Hematopoietic multipotent progenitor cell treated with erythropoietin and hydrocortisone succinate and interleukin-3 and kit ligand, for 17 days (in vitro differentiated cells): ENCODE measurements around the gene MFRP.

Experiments used
- DNase-seq: peaks from one replicate; pipeline ENCODE4 v3.0.0-alpha.2; 2015; ENCODE audit warnings: low spot score

MFRP gene

DNA sequence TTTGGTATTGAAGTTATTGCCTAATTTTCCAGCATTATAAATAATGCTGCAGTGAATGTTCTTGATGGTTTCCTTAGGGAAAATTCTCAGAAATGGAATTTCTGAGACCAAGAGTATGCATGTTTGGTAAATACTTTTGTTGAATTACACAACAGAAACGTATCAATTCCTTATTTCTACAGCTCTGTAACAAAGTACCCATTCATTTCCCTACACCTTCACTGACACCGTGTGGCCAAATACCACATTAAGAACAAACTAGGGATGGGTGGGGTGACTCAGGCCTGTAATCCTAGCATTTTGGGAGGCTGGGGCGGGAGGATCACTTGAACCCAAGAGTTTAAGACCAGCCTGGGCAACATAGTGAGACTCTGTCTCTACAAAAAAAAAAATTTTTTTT is 51.3 kb downstream of the MFRP start:
- DNase-seq = no peak

- DNase-seq = no peak
Measured at GRCh38 chr11:119293461-119293860, 53.0 kb downstream of the MFRP start.

DNA sequence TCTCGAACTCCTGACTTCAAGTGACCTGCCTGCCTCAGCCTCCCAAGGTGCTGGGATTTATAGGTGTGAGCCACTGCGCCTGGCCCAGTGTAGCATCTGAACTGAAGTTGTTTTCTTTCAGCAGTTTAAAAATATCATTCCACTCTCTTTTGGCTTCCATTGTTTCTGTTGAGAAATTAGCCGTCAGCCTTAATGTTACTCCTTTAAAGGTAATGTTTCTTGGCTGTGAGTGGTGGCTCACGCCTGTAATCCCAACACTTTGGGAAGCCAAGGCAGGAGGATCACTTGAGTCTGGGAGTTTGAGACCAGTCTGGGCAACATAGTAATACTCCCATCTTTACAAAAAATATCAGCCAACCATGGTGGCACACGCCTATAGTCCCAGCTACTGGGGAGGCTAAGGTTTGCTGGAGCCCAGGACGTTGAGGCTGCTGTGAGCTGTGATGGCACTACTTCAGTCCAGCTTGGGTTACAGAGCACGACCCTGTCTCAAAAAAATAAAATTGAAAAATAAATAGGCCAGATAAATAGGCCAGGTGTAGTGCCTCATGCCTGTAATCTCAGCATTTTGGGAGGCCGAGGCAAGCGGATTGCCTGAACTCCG is 55.5 kb downstream of the MFRP start:
- DNase-seq = no peak
